H1 (cell line): ENCODE data around the gene RHOBTB1. TPM values are rescaled to one million over a fixed set of nuclear protein-coding genes. Genes with fewer than 3 reads are reported as not detected.

Experiments used
- CTBP2 ChIP-seq: IDR thresholded peaks from 2 replicates; pipeline ENCODE4 v1.7.0; 2011; ENCODE audit warnings: borderline replicate concordance, mild to moderate bottlenecking, moderate library complexity, mixed read lengths, low read length; ENCODE audit not compliant: insufficient read depth, insufficient read length
- GABPA ChIP-seq: IDR thresholded peaks from 2 replicates; pipeline ENCODE4 v1.6.1; 2011; ENCODE audit warnings: mild to moderate bottlenecking, low read length, moderate library complexity, borderline replicate concordance; ENCODE audit not compliant: insufficient read depth
- KDM5A ChIP-seq: fragments of 200-600 bp; IDR thresholded peaks from 2 replicates; pipeline ENCODE4 v1.7.1; 2012; ENCODE audit warnings: mild to moderate bottlenecking, low read length, inconsistent platforms, mixed read lengths
- TAF7 ChIP-seq: optimal IDR thresholded peaks from 2 replicates; pipeline ENCODE3; 2011; ENCODE audit warnings: low read depth, mild to moderate bottlenecking, inconsistent platforms, low read length, moderate library complexity, borderline replicate concordance
- TBP ChIP-seq: IDR thresholded peaks from 2 replicates; pipeline ENCODE4 v1.6.1; 2011; ENCODE audit warnings: low read depth, low read length, improper control_type of control experiment
- polyA plus RNA-seq, 7 experiments: library from polyadenylated mRNA; depleted of rRNA in 3 of 7; stranded (reverse) in 5 of 7; unstranded in 2 of 7; fragments of >200 nt in 5 of 7; fragments of 200-250 nt in 2 of 7; gene quantifications; 1 replicate in 5 of 7; 2 replicates in 1 of 7; 4 replicates in 1 of 7; pipeline versions ENCODE4 v1.2.1 to v1.2.3, GENCODE V29; 2011 to 2013; ENCODE audit warnings: missing spikeins in 2 of 7, mixed read lengths in 2 of 7
- total RNA-seq: library from RNA; stranded (reverse); fragmentation: NEBNext Ultra II Directional; extraction: Animal tissue kit (Norgen Biotek cat#: 25700); gene quantifications from 2 replicates; pipeline ENCODE4 v1.2.1, GENCODE V29; 2021

The RHOBTB1 gene
- total and polyA plus RNA-seq, 2 of the 8 experiments (the other 6 are each of a cell fraction or from before 2014, with no cell fraction given), result 6.1 to 7.4 TPM

DNA sequence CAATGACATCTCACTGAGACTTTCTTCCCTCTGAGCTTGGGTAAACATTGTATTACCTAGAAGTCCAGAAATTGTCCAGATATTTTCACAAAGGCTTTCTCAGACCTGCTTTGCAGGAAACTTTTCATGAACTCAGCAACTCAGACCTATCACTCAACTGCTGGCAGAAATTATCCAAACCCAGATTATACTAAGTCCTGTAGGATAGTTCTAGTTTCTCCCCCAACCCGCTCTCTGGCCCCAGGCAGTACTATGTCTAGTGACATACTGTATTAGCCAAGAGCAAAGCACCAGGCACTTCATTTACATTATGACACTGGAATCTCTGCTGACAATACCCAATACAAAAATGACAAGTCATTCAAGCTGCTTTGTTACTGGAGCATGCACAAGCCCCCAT, 75.0 kb downstream of the RHOBTB1 start (continued):
- TF ChIP-seq TAF7 (no peak), GABPA (no peak), KDM5A (no peak), CTBP2 (no peak), TBP (no peak)
